GM08714 (cell line): ENCODE data around the gene AFG1L.
"Not testable (repeated sequence)": the region's sequence is repeated elsewhere in the genome, so short reads cannot be mapped to it uniquely, and the experiment has no call there.

Experiments
- H3K4me3 ChIP-seq: fragments of 200-500 bp; sonication (Bioruptor generic); 2 replicates; pipeline ENCODE4 v1.5.1; 2014; ENCODE audit warnings: mild to moderate bottlenecking, low read length, inconsistent platforms
- ZNF274 ChIP-seq: IDR thresholded peaks from 2 replicates; pipeline ENCODE4 v1.6.1; 2012; ENCODE audit warnings: mild to moderate bottlenecking, low read depth, low read length

AFG1L gene

DNA sequence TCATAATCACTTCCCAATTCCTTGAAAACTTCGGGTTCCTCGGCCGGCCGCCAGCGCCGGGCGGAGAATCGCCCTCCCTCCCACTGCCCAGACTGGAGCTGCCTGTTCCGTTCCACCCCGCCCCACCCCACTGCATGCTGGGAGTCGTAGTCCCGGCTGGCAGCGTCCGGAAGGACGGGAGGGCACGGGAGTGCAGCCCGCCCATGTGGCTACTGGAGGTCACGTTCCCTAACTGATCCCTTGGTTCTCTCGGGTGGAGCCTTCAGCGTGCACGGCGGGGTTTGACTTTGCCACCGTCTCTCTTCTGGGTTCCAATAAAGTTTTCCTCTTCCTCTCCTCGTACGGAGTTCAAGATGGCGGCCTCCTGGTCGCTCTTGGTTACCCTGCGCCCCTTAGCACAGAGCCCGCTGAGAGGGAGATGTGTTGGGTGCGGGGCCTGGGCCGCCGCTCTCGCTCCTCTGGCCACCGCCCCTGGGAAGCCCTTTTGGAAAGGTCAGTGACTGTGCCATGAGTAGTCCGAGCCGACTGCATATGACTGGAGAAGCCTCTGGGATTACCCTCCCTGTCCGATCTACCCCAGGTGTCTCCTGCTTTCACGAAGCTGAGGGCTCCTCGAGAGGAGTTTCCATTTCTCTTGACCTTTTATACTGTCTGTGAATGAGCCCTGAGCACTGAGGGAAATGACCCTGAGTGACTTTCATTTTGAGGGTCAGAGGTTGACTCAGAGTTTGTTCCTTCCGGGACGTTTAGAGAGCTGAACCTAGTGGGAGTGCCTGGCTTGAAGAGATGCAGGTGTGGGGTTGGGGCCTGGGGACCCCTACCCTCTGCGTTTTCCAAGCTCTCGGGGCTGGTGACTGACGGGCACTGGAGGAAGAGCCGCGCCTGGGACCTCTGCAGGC, at the start of gene AFG1L:
Gene AFG1L (plus strand): TSS at position 328 of the 899 bp plus-strand sequence. CDS start 26 bp downstream, at position 354.
- TF ChIP-seq ZNF274, result no peak
- peak within 1 kb of the TSS; percentile 79 for H3K4me3 ChIP-seq

DNA sequence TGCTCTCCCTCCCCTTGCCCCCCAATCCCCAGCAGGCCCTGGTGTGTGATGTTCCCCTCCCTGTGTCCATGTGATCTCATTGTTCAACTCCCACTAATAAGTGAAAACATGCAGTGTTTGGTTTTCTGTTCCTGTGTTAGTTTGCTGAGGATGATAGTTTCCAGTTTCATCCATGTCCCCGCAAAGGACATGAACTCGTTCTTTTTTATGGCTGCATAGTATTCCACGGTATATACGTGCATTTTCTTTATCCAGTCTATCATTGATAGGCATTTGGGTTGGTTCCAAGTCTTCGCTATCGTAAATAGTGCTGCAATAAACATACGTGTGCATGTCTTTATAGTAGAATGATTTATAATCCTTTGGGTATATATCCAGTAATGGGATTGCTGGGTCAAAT, 49.8 kb upstream of the AFG1L start:
- H3K4me3 ChIP-seq, result not testable (repeated sequence)

DNA sequence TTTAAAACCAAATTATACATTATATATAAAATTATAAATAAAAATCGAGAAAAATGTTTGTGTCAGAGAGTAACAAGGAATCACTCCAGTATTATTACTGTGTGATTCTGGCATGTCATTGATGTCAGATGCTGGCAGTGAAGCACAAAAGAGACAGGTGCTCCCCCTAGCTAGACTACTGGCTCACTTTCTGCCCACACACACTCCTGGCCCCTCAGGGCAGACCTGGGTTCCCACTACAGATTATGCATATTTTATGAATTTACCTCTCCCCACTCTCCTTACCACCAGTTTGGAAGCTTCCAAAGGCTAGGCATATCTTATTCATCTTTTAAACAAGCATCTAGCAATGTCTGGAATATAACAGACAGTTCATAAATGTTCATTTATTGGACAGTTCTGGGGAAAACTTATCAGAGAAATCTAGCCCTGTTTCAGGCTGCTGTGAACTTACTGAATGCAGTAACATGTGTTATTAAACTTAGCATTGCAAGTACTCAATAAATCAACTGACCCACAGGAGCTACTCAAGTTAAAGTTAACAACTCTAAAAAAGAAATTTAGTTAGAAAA, 46.8 kb upstream of the AFG1L start:
- no peak overlapping the region for H3K4me3 ChIP-seq
- no peak for TF ChIP-seq ZNF274

DNA sequence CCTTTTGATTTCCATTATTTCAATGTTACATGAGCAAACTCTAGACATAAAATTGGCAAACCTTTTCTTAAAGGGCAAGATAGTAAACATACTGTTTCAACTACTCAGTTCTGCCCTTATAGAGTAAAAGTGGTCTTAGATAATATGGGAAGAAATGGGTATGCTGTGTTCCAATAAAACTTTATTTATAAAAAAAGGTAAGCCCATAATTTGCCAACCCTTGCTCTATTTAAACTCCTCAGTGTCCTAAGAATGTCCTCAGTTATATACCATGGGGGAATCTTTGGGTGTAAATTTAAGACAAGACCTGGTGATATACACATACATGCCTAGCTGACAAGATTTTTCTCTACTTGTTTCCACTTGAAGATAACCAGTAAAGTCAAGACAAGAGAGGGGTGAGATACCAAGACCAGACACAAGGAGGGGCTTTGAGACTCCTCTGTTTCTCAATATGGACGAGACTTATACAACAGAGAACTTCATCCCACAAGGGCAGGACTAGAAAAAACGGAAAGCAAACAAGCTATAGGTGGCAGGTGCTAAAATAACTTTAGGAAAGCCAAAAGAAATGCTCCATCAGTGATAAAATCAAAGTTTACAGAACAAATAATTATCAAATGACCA, 44.5 kb upstream of the AFG1L start:
- no peak for TF ChIP-seq ZNF274
- no peak overlapping the region for H3K4me3 ChIP-seq

DNA sequence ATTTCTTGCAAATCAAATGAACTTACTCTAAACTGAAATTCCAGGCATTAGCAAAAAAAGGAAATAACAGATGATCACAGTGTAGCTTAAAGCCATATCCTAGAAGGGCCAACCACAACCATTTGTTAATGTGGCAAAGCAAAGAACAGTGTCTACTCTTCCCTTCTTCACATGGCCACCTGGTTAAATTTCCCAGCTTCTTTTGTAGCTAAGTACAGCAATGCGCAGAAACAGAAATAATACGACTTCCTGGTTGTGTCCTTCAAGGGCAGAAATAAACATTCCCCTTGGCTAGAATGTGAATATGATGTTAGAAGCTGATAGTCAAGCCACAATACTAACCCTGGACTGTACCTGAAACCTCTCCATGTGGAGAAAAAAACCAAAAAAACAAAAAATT, 43.6 kb upstream of the AFG1L start:
- no peak overlapping the region for H3K4me3 ChIP-seq
- no peak for TF ChIP-seq ZNF274

DNA sequence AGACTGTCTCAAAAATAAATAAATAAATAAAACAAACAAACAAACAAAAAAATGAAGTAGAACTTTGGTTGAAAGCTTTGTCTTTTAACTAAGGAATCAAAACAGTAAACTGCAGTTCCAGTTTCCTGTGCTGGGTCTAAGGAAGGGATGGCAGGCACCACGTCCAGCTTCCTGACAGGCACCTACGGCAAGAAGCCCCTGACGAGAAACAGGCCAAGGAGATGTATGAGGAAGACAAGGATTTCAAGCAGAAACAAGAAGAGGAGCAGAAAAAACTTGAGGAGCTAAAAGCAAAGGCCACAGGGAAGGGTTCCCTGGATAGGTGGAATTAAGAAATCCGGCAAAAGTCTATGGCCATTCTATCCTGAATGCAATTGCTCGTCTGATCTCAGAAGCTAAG, 42.8 kb upstream of the AFG1L start:
- TF ChIP-seq ZNF274, result no peak
- no peak overlapping the region for H3K4me3 ChIP-seq

DNA sequence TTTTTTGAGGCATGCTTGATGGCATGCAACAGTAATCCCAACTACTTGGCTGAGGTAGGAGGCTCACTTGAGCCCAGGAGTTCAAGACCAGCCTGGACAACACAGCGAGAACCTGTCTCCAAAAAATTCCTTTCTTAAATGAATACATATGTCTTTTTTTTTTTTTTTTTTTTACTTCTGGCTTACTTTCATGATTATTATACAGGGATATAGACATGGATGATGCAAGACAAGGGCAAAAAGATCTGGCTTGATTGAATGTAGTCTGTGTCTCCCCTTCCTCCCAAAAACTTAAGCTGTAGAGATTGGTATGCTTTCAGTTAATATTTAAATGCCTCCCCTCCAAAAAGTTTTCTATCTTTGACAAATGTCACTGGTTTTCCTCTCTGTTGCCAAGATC, 41.6 kb upstream of the AFG1L start:
- H3K4me3 ChIP-seq, result no peak overlapping the region
- no peak for TF ChIP-seq ZNF274

DNA sequence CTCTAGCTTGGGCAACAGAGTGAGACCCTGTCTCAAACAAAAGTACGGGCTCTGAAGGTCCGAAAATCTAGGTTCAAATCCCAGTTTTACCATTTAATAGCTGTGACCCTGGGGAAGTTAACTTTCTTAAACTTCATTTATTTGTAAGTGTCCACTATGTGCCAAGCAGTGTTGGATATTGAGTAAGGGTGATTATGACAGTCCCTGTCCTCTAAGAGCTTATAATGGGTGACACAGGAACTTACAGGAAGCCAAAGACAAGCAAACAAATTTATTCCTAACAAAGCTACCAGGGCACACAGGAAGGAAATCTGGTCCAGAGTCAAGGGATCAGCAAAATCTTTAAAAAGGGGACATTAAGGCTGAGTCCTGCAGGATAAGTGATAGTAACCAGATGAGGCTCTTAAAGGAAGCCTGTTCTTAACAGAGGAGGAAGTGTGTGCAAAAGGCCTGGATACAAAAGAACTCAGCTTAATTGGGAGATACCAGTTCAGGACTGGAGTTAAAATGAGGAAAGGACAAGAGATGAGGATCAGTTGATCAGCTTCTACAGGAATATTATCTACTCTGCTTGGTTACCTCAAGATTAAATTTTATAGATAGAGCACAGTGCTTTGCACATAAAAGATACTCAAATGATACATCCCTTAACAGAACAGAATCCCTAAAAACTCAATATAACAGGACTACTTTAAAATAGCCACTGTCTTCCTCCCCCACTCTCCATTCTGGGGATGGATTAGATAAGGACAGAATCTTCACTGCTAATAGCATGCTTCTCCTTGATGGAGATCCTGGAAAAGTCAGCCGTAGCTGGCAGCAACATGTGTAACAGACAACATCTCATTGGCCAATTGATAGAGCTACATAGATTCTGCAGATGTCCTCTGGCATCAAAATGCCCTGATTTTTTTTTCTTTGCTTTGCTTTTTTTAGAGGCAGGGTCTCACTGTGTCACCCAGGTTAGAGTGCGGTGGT, 40.1 kb upstream of the AFG1L start:
- TF ChIP-seq ZNF274, result no peak
- H3K4me3 ChIP-seq, result no peak overlapping the region

DNA sequence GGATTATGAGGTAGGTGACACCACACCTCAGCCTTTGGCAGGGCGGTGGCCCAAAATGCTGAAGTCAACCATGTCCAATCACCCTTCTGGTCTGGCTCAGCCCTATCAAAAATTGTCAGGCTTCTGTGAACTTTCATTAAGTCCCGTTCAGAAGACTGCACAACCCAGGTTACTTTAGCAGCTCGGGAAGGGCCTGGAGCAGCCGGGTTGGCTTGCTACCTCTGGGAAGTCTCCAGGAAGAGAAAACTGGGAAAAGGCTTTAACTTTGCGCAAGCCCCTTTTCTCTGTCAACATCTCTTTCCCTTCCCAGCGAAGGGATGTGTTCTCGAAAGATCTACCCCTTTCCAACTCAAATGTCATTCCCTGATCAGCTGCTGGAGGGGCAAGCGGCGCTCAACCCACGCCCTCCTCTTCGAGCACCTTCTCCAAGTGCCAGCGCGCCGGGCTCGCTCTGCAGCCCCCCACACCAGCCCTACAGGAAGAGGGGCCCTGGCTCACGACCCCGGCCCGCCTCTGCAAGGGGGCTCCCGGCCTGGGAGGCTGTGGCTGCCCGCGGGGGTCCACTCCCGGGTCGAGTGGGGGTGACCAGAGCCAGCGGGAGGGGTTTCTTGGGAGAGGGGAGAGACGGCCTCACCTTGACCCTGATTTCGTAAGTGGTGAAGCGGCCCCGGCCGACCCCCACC, 34.6 kb upstream of the AFG1L start:
- H3K4me3 ChIP-seq, result peak overlapping the region; percentile 91
- no peak for TF ChIP-seq ZNF274

DNA sequence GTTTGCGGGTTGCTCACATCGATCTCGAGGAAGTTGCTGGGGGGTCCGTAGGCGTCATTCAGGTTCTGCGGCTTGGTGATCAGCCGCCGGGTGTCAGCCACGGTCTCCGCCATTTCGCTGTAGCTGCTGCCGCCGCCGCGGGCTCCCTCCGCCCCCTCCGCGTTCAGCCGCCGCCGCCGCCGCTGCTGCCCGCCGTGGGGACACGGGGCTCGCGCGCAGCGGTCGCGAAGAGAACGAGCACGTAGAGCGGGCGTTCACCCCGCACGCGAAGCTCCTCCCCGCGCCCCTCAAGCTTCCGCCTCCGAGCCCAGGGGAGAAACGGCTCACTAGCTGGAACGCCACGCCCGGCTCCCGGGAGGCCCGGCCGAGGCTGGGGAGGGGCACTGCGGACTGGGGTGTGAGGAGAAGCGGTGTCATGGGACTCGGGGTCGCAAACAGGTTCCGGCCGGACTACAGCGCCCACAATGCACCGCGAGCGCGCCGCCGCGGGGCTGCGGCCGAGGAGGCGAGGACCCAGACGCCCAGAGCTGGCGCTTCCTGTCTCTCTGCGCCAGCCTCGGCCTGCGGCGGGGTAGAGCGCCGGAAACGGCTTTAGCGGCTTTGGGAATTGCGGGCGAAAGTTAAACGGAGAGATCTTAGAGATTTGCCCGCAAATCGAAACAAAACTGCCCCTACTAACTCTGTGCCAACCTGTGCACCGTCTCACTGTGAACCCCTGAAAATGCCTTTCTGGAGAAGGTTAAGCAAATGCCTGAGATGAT, 33.9 kb upstream of the AFG1L start, which contains the start of gene SNX3:
Gene SNX3 (minus strand): TSS at position 232 of the 761 bp plus-strand sequence. CDS start 119 bp downstream, at position 113.
- no peak for TF ChIP-seq ZNF274
- peak within 1 kb of the TSS; percentile 91 for H3K4me3 ChIP-seq

DNA sequence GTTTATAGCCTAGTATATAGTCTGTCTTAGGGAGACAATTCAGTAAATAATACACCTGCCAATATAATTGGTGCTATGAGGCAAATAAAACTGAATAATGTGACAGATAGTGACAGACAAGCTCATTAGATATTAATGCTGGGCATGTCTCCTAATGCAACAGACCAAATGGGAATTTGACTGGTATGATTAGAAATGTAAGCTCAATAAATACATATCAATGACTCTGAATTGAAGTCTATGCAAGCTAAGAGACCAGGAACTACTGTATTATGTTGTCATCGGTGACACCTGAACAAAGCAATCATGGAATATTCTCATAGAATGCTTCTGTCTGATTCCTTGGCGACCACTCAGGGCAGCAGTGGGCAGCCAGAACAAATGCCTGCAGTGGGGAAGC, 31.5 kb upstream of the AFG1L start:
- no peak overlapping the region for H3K4me3 ChIP-seq
- TF ChIP-seq ZNF274, result no peak

DNA sequence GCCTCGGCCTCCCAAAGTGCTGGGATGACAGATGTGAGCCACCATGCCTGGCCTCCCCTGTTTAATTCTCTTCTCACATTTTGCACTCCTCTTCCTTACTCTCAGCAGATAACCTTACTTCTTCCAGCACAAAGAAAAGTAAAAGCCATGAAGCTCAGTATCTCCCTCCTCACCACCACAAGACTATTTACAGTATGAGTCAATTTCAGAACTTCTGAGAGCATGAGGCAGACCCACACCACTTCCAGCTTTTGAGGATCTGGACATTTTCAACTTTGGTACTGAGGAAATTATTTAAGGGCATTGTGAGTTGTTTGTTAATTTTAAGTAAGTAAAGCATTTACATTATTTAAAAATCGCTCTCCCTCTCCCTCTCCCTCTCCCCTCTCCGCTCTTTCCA, 26.0 kb upstream of the AFG1L start:
- no peak for TF ChIP-seq ZNF274
- H3K4me3 ChIP-seq, result no peak overlapping the region

DNA sequence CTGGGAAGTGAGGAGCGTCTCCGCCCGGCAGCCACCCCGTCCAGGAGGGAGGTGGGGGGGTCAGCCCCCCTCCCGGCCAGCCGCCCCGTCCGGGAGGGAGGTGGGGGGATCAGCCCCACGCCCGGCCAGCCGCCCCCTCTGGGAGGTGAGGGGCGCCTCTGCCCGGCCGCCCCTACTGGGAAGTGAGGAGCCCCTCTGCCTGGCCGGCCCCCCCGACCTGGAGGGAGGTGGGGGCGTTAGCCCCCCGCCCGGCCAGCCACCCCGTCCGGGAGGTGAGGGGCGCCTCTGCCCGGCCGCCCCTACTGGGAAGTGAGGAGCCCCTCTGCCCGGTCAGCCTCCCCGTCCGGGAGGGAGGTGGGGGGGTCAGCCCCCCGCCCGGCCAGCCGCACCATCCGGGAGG, 24.9 kb upstream of the AFG1L start:
- H3K4me3 ChIP-seq, result not testable (repeated sequence)
